Breast epithelium (tissue), 3 donors: ENCODE measurements around the gene ATP10B.

Experiments used
- POLR2A ChIP-seq: fragments of 450-650 bp; IDR thresholded peaks from one replicate; pipeline ENCODE4 v1.6.1; 2016; ENCODE audit warnings: antibody characterized with exemption, mild to moderate bottlenecking, moderate library complexity
- TF ChIP-seq, protein P1 (sequence below), 3 donors: fragments of 450-650 bp; IDR thresholded peaks; one replicate each; pipeline ENCODE4 v1.5.1; 2016 to 2017; ENCODE audit warnings: antibody characterized with exemption in 3 of 3, mild to moderate bottlenecking in 3 of 3, moderate library complexity in 3 of 3

DNA sequence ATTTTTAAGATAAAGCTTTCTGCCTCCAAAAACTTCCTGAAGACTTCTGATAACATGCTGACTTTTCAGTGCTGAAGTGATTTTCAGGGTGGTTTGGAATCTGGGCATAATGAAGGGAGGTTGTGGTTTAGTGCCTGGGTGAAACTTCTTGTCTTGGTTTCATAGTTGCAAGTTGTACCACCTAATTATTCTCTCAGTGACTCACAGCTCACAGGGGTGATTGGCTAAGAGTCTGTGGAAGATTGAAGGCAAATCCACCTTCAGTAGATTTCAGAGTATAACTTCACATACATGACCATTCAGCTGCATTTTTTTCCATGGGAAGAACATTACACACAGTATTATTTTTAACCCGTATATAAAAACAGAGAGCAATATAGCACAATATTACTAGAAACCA lies 230.5 kb downstream of the ATP10B start:
- TF ChIP-seq, protein P1, sequence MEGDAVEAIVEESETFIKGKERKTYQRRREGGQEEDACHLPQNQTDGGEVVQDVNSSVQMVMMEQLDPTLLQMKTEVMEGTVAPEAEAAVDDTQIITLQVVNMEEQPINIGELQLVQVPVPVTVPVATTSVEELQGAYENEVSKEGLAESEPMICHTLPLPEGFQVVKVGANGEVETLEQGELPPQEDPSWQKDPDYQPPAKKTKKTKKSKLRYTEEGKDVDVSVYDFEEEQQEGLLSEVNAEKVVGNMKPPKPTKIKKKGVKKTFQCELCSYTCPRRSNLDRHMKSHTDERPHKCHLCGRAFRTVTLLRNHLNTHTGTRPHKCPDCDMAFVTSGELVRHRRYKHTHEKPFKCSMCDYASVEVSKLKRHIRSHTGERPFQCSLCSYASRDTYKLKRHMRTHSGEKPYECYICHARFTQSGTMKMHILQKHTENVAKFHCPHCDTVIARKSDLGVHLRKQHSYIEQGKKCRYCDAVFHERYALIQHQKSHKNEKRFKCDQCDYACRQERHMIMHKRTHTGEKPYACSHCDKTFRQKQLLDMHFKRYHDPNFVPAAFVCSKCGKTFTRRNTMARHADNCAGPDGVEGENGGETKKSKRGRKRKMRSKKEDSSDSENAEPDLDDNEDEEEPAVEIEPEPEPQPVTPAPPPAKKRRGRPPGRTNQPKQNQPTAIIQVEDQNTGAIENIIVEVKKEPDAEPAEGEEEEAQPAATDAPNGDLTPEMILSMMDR (IDR thresholded peaks at IDR 0.05) = no peak
- no peak for TF ChIP-seq POLR2A
